A673 (cell line): ENCODE data around the gene CXCL6. TPM values are rescaled to one million over a fixed set of nuclear protein-coding genes. Genes with fewer than 3 reads are reported as not detected.

Source experiments
- BruUV-seq: library from RNA; stranded (reverse); fragments of 400-500 nt; replicated peaks from 2 replicates; lab custom pipeline; 2021; lab: Mats Ljungman, UMichigan
- CTCF ChIA-PET: fragments of 300-600 bp; sonication (Branson Sonifier 250); formaldehyde crosslinking; loops from one replicate; lab custom pipeline; 2022; ENCODE audit warnings: antibody characterized with exemption; lab: Charles Lee
- POLR2A ChIA-PET: fragments of 300-600 bp; sonication (Branson Sonifier 250); formaldehyde crosslinking; loops from one replicate; lab custom pipeline; 2022; ENCODE audit warnings: antibody characterized with exemption; ENCODE audit not compliant: low non-redundant PET; lab: Charles Lee
- DNase-seq: peaks from one replicate; pipeline ENCODE4 v3.0.0-alpha.2; 2015; ENCODE audit warnings: low spot score
- H3K27ac ChIP-seq: fragments of 200-600 bp; sonication (generic); 2 replicates; pipeline ENCODE4 v1.5.1; 2016; ENCODE audit warnings: mixed run types, low read depth, mild to moderate bottlenecking, mixed read lengths, antibody characterized with exemption, low read length; ENCODE audit not compliant: poor library complexity, severe bottlenecking
- H3K27me3 ChIP-seq: fragments of 200-600 bp; sonication (generic); replicated peaks from 2 replicates; pipeline ENCODE4 v1.6.1; 2017; ENCODE audit warnings: mixed run types, low read depth, mild to moderate bottlenecking, mixed read lengths, antibody characterized with exemption, low read length; ENCODE audit not compliant: insufficient read depth, poor library complexity
- H3K36me3 ChIP-seq: fragments of 200-600 bp; sonication (generic); 2 replicates; pipeline ENCODE4 v1.6.1; 2016; ENCODE audit warnings: mixed run types, mild to moderate bottlenecking, mixed read lengths, antibody characterized with exemption, low read length; ENCODE audit not compliant: insufficient read depth, poor library complexity, severe bottlenecking
- H3K4me1 ChIP-seq: fragments of 200-600 bp; sonication (generic); 2 replicates; pipeline ENCODE4 v1.6.1; 2017; ENCODE audit warnings: mixed run types, mild to moderate bottlenecking, mixed read lengths, antibody characterized with exemption, low read length; ENCODE audit not compliant: insufficient read depth, poor library complexity, severe bottlenecking
- H3K4me3 ChIP-seq: fragments of 200-600 bp; sonication (generic); 2 replicates; pipeline ENCODE4 v1.5.1; 2016; ENCODE audit warnings: low read depth, mixed run types, mild to moderate bottlenecking, mixed read lengths, low read length; ENCODE audit not compliant: poor library complexity, severe bottlenecking
- H3K9me3 ChIP-seq: fragments of 200-600 bp; sonication (generic); 2 replicates; pipeline ENCODE4 v1.6.1; 2016; ENCODE audit warnings: mixed run types, low read depth, mild to moderate bottlenecking, mixed read lengths, antibody characterized with exemption, low read length; ENCODE audit not compliant: poor library complexity, severe bottlenecking
- EZH2 ChIP-seq: fragments of 200-600 bp; sonication (generic); IDR thresholded peaks from 2 replicates; pipeline ENCODE4 v1.6.1; 2017; ENCODE audit warnings: borderline replicate concordance, low read depth, mild to moderate bottlenecking, mixed read lengths, antibody characterized with exemption, low read length; ENCODE audit not compliant: poor library complexity, severe bottlenecking
- intact Hi-C: fragments of 100-400 bp; cut with micrococcal nuclease; formaldehyde crosslinking; loops from one replicate; pipeline ENCODE4 v1.10.0; 2022; ENCODE audit not compliant: unreplicated experiment
- total RNA-seq: library from RNA; stranded (reverse); gene quantifications from 2 replicates; pipeline ENCODE4 v1.2.3, GENCODE V29; 2021
- TF ChIP-seq, protein P1 (sequence below): fragments of 300-800, 200-600 bp; sonication (generic); conservative IDR thresholded peaks from 2 replicates; pipeline ENCODE4 v1.5.1; 2017; ENCODE audit warnings: low read depth, mild to moderate bottlenecking, antibody characterized with exemption, low read length, moderate library complexity, mixed read lengths

Gene CXCL6
- total RNA-seq, 1 experiment from 2014 or later: 0.56 TPM

DNA sequence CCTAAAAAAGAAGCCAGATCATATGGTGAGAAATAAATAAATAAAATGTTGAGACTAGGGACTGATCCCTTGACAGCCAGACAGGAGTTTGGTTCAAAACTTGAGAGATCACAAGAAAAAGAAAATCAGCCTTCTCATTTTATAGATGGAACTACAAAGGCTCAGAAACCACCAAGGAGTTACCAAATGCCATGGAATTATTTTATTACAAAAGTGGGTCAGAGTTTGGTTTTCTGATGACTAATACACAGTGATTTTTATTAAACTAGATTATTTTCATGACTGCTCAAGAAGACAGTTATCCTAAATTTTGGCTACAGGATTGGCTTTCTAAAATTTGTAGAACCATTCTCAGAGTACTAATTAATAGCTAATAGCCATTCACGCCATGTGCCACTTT lies 38.9 kb downstream of the CXCL6 start:
- no peak overlapping the region for H3K4me3 ChIP-seq
- no peaks in the 10 kb centered on the region for H3K27me3 ChIP-seq
- TF ChIP-seq, protein P1, sequence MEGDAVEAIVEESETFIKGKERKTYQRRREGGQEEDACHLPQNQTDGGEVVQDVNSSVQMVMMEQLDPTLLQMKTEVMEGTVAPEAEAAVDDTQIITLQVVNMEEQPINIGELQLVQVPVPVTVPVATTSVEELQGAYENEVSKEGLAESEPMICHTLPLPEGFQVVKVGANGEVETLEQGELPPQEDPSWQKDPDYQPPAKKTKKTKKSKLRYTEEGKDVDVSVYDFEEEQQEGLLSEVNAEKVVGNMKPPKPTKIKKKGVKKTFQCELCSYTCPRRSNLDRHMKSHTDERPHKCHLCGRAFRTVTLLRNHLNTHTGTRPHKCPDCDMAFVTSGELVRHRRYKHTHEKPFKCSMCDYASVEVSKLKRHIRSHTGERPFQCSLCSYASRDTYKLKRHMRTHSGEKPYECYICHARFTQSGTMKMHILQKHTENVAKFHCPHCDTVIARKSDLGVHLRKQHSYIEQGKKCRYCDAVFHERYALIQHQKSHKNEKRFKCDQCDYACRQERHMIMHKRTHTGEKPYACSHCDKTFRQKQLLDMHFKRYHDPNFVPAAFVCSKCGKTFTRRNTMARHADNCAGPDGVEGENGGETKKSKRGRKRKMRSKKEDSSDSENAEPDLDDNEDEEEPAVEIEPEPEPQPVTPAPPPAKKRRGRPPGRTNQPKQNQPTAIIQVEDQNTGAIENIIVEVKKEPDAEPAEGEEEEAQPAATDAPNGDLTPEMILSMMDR: no peak
- no peak for TF ChIP-seq EZH2
- BruUV-seq: no TSS peak
- H3K36me3 ChIP-seq: no peaks in the 10 kb centered on the region
- no peak for DNase-seq
- no peaks in the 10 kb centered on the region for H3K9me3 ChIP-seq
- intact Hi-C loops: no loop called here
- POLR2A ChIA-PET: no interaction called here
- H3K27ac ChIP-seq: no peak overlapping the region
- H3K4me1 ChIP-seq: no peaks in the 10 kb centered on the region
- CTCF ChIA-PET: no interaction called here

DNA sequence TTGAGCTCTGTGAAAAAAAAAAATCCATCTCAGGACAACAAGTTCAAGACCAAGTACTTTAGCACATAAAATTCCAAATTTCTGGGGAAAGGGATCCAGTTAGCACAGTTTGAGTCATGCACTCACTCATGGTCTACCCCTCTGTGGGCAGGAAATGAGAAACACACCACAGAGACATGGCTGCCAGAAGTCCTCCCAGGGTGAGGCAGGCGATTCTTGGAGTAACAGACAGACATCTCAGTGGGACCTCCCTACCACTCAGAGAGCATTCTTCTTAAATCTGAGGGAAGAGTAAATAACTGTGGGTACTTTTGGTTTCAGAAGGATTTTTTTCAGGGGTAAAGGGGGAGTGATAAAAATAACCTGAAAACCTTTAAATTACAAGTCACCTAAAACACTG lies 46.8 kb downstream of the CXCL6 start:
- peaks cover 28% of the 10 kb centered on the region for H3K4me1 ChIP-seq
- H3K27ac ChIP-seq: no peak overlapping the region
- TF ChIP-seq, protein P1: no peak
- TF ChIP-seq EZH2: no peak
- no peaks in the 10 kb centered on the region for H3K9me3 ChIP-seq
- H3K4me3 ChIP-seq: no peak overlapping the region
- peak; percentile 57 for DNase-seq
- H3K36me3 ChIP-seq: no peaks in the 10 kb centered on the region
- intact Hi-C loops: no loop called here
- no TSS peak for BruUV-seq
- CTCF ChIA-PET: no interaction called here
- POLR2A ChIA-PET: interaction anchor here (0.5 kb wide), 1 partner anchor 308 kb away, joined by 3 read pairs; no protein-coding TSS in a partner anchor
- no peaks in the 10 kb centered on the region for H3K27me3 ChIP-seq

DNA sequence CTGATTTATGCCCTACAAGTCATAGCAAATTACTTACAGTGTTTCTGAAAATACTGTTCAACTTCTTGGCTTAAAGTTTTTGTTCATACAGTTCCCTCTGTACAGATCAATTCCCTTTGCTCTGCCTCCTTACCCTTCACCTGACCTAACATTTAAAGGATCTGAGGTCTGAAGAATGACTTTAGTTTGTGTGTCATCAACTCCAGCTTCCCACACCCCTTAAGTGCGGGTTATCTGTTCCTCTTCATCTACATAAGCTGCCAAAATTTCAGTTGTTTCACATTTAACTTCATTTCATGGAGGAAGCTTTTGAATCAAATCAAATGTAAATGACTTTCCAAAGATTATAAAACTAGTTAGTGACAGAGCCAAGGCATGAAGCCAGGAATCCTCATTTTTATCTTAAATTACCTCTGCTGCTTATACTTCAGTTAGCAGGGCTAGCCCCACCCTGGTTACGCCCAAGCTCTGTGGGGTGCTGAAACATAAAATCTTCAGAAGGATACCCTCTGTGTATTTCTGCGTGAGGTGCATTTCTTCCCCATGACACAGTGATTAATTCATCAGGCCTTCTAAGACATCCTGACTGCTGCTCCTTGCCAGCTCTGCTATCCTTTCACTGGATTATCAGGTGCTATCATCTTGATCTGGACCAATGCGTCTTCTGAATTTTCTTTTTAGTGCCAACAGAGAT lies 49.2 kb downstream of the CXCL6 start:
- Histone ChIP-seq H3K4me3 (no peak overlapping the region), H3K9me3 (no peaks in the 10 kb centered on the region), H3K27ac (no peak overlapping the region), H3K4me1 (peaks cover 25% of the 10 kb centered on the region), H3K36me3 (no peaks in the 10 kb centered on the region), H3K27me3 (no peaks in the 10 kb centered on the region)
- intact Hi-C loops: no loop called here
- BruUV-seq: no TSS peak
- POLR2A ChIA-PET: no interaction called here
- TF ChIP-seq, protein P1: no peak
- TF ChIP-seq EZH2: no peak
- CTCF ChIA-PET: no interaction called here
- DNase-seq: peak; percentile 74

Other genes with a start within 250 kb of the CXCL6 start
- gene RASSF6, start 216.2 kb upstream of the CXCL6 start, total RNA-seq: not detected in 2 replicates
- 2.5 and 2.7 TPM in 2 replicates for gene CXCL8, start 96.1 kb upstream of the CXCL6 start, total RNA-seq
- not detected in 2 replicates for gene PF4V1, start 16.6 kb downstream of the CXCL6 start, total RNA-seq
- gene CXCL1, start 32.7 kb downstream of the CXCL6 start, total RNA-seq: 0.45 TPM in 1 of 2 replicates, not detected in the other
- gene PF4, start 145.3 kb downstream of the CXCL6 start, total RNA-seq: not detected in 2 replicates
- not detected in 2 replicates for gene PPBP, start 151.5 kb downstream of the CXCL6 start, total RNA-seq
- gene CXCL5, start 162.0 kb downstream of the CXCL6 start, total RNA-seq: not detected in 2 replicates
- 0.24 and 0.50 TPM in 2 replicates for gene CXCL3, start 202.0 kb downstream of the CXCL6 start, total RNA-seq